ENCODE results near the gene CLMN. TPM values are rescaled to one million over a fixed set of nuclear protein-coding genes. Genes with fewer than 3 reads are reported as not detected.

CLMN gene
- total RNA-seq, 2 donors from 2014 or later = 2.5 to 3.0 TPM

DNA sequence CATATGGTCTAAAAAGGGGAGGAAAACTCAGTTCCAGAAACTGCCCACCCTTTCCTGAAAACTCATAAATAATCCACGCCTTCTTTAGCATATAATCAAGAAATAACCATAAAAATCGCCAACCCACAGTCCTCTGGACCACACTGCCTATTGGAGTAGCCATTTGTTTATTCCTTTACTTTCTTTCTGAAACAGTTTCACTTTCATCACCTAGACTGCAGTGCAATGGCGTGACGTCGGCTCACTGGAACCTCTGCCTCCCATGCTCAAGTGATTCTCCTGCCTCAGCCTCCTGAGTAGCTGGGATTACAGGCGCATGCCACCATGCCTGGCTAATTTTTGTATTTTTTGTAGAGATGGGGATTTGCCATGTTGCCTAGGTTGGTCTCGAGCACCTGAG lies 44.2 kb downstream of the CLMN start:
- H3K36me3 Mint-ChIP-seq (ENCODE audit: insufficient read depth in 2 of 2) = no peaks in the 10 kb centered on the region
- DNase-seq = no peak
- no peak overlapping the region for H3K27ac Mint-ChIP-seq
- no peaks in the 10 kb centered on the region for H3K4me1 Mint-ChIP-seq (ENCODE audit: low read depth)
- no peaks in the 10 kb centered on the region for H3K9me3 Mint-ChIP-seq
- ATAC-seq (replicated peaks in 1 of 2) = no peak
- H3K4me3 Mint-ChIP-seq = no peak overlapping the region
- peaks cover 24% of the 10 kb centered on the region for H3K27me3 Mint-ChIP-seq (ENCODE audit: low read depth)

GRCh38 chr14:95274874-95275273 lies 44.8 kb downstream of the CLMN start:
- DNase-seq (no peak), ATAC-seq (replicated peaks in 1 of 2) (no peak)
- H3K36me3 Mint-ChIP-seq (ENCODE audit: insufficient read depth in 2 of 2) = no peaks in the 10 kb centered on the region
- H3K4me1 Mint-ChIP-seq (ENCODE audit: low read depth) = no peaks in the 10 kb centered on the region
- no peaks in the 10 kb centered on the region for H3K9me3 Mint-ChIP-seq
- H3K4me3 Mint-ChIP-seq = no peak overlapping the region
- H3K27me3 Mint-ChIP-seq (ENCODE audit: low read depth) = peaks cover 24% of the 10 kb centered on the region
- no peak overlapping the region for H3K27ac Mint-ChIP-seq

- no peaks in the 10 kb centered on the region for H3K4me1 Mint-ChIP-seq (ENCODE audit: low read depth)
- no peak overlapping the region for H3K4me3 Mint-ChIP-seq
- no peak overlapping the region for H3K27ac Mint-ChIP-seq
- H3K27me3 Mint-ChIP-seq (ENCODE audit: low read depth) = peaks cover 24% of the 10 kb centered on the region
- ATAC-seq (replicated peaks in 1 of 2) (no peak), DNase-seq (no peak)
- H3K9me3 Mint-ChIP-seq = no peaks in the 10 kb centered on the region
- H3K36me3 Mint-ChIP-seq (ENCODE audit: insufficient read depth in 2 of 2) = no peaks in the 10 kb centered on the region
These were observed 45.4 kb downstream of the CLMN start for GRCh38 chr14:95274279-95274678.

DNA sequence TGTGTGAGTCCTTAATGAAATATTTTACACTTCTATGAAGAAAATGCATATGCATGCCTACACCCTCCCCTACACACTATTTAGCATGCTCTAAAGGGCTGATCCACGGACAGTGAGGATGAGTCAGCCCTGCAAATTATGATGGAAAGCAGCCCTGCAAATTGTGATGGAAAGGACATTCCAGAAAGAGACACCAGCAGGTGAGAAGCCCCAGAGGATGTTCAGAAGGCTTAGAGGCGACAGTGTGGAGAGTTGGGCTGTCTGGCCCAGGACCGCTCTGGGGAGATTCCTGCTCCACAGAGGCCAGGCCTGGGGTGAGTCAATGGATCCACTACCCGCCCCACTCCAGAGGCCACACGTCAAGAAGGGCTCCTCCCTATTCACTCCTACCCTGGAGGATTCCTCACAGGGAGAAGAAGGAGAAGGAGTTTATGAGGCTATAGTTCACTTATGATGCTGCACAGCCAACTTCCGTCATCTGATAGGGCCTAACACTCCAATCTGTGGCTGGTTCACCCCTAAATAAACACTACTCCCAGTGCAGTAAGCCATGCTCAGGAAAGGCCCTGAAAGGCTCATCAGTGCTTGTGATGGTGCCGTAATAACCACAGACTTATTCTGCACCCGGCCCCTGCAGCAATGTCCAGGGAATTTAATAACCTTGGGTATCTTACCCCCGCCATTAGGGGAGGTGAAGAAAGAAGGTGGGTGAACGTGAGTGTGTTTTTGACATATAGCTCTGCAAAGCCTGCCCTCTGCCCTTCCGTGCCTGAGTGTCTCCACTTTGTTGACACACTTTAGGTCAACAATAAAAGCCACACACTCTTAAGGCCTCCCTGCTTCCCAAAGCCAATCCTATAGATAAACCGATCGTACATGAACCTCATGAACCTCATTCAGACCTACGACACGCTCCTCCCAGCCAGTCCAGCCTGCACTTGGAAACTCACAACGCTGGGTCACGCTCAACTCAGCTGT lies 46.4 kb downstream of the CLMN start:
- Mint-ChIP-seq H3K36me3 (ENCODE audit: insufficient read depth in 2 of 2) (no peaks in the 10 kb centered on the region), H3K4me1 (ENCODE audit: low read depth) (peaks cover 2% of the 10 kb centered on the region), H3K27me3 (ENCODE audit: low read depth) (peaks cover 24% of the 10 kb centered on the region), H3K9me3 (no peaks in the 10 kb centered on the region), H3K4me3 (no peak overlapping the region), H3K27ac (no peak overlapping the region)
- ATAC-seq (replicated peaks in 1 of 2) (no peak), DNase-seq (no peak)

DNA sequence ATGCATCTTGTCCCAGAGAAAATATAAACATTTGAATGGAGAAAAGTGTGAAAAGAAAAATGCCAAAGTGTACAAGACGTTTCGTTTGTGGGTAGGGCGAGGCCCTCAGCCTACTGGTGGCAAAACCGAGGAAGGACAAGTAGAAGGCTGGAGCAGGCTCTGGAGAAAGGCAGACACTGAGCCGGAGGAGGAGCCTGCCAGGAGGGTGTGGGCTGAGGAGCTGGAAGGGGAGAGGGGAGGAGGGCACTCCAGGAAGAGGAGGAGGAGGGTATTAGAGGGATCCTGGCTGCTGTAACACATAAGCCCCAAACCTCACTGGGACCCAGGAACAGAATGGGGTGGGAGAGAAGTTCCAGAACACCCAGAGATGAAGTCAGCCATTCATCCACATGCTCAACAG lies 47.7 kb downstream of the CLMN start:
- Mint-ChIP-seq H3K27me3 (ENCODE audit: low read depth) (peaks cover 24% of the 10 kb centered on the region), H3K27ac (no peak overlapping the region), H3K4me3 (no peak overlapping the region), H3K4me1 (ENCODE audit: low read depth) (peaks cover 15% of the 10 kb centered on the region), H3K36me3 (ENCODE audit: insufficient read depth in 2 of 2) (no peaks in the 10 kb centered on the region), H3K9me3 (peaks cover 0 to 2% of the 10 kb centered on the region in 2 donors)
- ATAC-seq (replicated peaks in 1 of 2) = no peak
- no peak for DNase-seq

DNA sequence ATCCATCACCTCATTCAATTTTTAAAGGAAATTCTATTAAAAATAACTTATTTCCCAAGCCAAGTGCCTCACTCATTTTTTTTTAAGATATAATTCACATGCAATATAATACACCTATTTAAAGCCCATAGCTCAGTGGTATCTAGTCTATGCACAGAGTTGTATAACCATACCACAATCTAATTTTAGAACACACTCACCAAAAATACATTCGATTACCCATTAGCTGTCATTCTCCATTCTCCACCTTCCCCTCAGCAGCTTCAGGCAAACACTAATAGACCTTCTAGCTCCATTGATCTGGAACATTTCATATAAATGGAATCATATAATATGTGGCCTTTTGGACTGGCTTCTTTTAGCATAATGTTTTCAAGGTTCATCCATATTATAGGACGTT lies 49.5 kb downstream of the CLMN start:
- DNase-seq (no peak), ATAC-seq (replicated peaks in 1 of 2) (no peak)
- Mint-ChIP-seq H3K9me3 (peaks cover 0 to 2% of the 10 kb centered on the region in 2 donors), H3K27ac (no peak overlapping the region), H3K4me3 (no peak overlapping the region), H3K4me1 (ENCODE audit: low read depth) (peaks cover 33% of the 10 kb centered on the region), H3K27me3 (ENCODE audit: low read depth) (peaks cover 17% of the 10 kb centered on the region), H3K36me3 (ENCODE audit: insufficient read depth in 2 of 2) (no peaks in the 10 kb centered on the region)

GRCh38 chr14:95269493-95269892 lies 50.2 kb downstream of the CLMN start:
- peaks cover 40% of the 10 kb centered on the region for H3K4me1 Mint-ChIP-seq (ENCODE audit: low read depth)
- ATAC-seq (replicated peaks in 1 of 2) = no peak
- DNase-seq = no peak
- peaks cover 17% of the 10 kb centered on the region for H3K27me3 Mint-ChIP-seq (ENCODE audit: low read depth)
- H3K36me3 Mint-ChIP-seq (ENCODE audit: insufficient read depth in 2 of 2) = no peaks in the 10 kb centered on the region
- no peak overlapping the region for H3K27ac Mint-ChIP-seq
- peaks cover 0 to 2% of the 10 kb centered on the region in 2 donors for H3K9me3 Mint-ChIP-seq
- no peak overlapping the region for H3K4me3 Mint-ChIP-seq

DNA sequence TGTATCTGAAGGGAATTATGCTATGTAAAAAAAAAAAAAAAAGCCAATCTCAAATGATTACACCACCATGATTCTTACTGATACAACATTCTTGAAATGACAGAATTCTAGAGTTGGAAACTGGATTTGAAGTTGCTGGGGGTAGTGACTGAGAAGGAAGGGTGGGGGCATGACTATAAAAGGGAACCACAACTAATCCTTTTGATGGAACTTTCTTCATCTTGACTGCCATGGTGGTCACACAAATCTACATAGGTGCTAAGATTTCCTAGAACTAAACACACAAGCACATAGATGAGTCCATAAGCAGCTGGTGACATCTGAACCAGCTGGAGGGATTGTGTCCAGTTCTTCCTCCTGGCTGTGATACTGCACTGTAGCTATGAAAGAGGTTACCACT lies 51.4 kb downstream of the CLMN start:
- Mint-ChIP-seq H3K4me1 (ENCODE audit: low read depth) (peaks cover 45% of the 10 kb centered on the region), H3K36me3 (ENCODE audit: insufficient read depth in 2 of 2) (no peaks in the 10 kb centered on the region), H3K4me3 (peak overlapping the region in 1 of 2 donors; percentile 5), H3K27ac (no peak overlapping the region), H3K27me3 (ENCODE audit: low read depth) (peaks cover 8% of the 10 kb centered on the region), H3K9me3 (peaks cover 0 to 2% of the 10 kb centered on the region in 2 donors)
- ATAC-seq (replicated peaks in 1 of 2) (peak; percentile 61 to 62), DNase-seq (peak; percentile 31 to 32)

DNA sequence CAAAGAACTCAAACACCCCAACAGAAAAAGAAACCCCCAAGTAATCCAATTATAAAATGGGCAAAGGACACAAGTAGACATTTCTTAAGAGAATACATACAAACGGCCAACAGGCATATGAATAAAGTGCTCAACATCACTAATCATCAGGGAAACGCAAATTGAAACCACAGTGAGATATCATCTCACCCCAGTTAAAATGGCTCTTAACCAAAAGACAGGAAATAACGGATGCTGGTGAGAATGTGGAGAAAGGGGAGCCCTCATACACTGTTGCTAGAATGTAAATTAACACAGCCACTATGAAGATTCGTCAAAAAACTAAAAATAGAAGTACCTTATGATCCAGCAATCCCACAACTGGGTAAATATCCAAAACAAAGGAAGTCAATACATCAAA lies 52.4 kb downstream of the CLMN start:
- no peaks in the 10 kb centered on the region for H3K36me3 Mint-ChIP-seq (ENCODE audit: insufficient read depth in 2 of 2)
- H3K9me3 Mint-ChIP-seq = peaks cover 0 to 2% of the 10 kb centered on the region in 2 donors
- peak overlapping the region; percentile 13 to 19 for H3K4me3 Mint-ChIP-seq
- DNase-seq = peak; percentile 15 to 18
- peak; percentile 9 to 23 for ATAC-seq (replicated peaks in 1 of 2)
- peaks cover 8% of the 10 kb centered on the region for H3K27me3 Mint-ChIP-seq (ENCODE audit: low read depth)
- H3K27ac Mint-ChIP-seq = peak overlapping the region; percentile 19
- H3K4me1 Mint-ChIP-seq (ENCODE audit: low read depth) = peaks cover 45% of the 10 kb centered on the region

GRCh38 chr14:95265106-95266094 lies 54.3 kb downstream of the CLMN start:
- Mint-ChIP-seq H3K9me3 (peaks cover 0 to 2% of the 10 kb centered on the region in 2 donors), H3K27ac (peak overlapping the region; percentile 66), H3K4me1 (ENCODE audit: low read depth) (peaks cover 45% of the 10 kb centered on the region), H3K36me3 (ENCODE audit: insufficient read depth in 2 of 2) (peaks cover 0 to 1% of the 10 kb centered on the region in 2 donors), H3K4me3 (peak overlapping the region; percentile 61 to 71), H3K27me3 (ENCODE audit: low read depth) (no peaks in the 10 kb centered on the region)
- DNase-seq (peak; percentile 71 to 75), ATAC-seq (replicated peaks in 1 of 2) (peak; percentile 83 to 84)

GRCh38 chr14:95264271-95264973 lies 55.3 kb downstream of the CLMN start:
- H3K4me3 Mint-ChIP-seq = peak overlapping the region in 1 of 2 donors; percentile 61
- peaks cover 0 to 1% of the 10 kb centered on the region in 2 donors for H3K36me3 Mint-ChIP-seq (ENCODE audit: insufficient read depth in 2 of 2)
- peaks cover 0 to 2% of the 10 kb centered on the region in 2 donors for H3K9me3 Mint-ChIP-seq
- DNase-seq = no peak
- H3K27me3 Mint-ChIP-seq (ENCODE audit: low read depth) = no peaks in the 10 kb centered on the region
- H3K4me1 Mint-ChIP-seq (ENCODE audit: low read depth) = peaks cover 45% of the 10 kb centered on the region
- no peak overlapping the region for H3K27ac Mint-ChIP-seq
- ATAC-seq (replicated peaks in 1 of 2) = no peak

GRCh38 chr14:95263527-95264231 lies 56.0 kb downstream of the CLMN start:
- no peak overlapping the region for H3K4me3 Mint-ChIP-seq
- peaks cover 45% of the 10 kb centered on the region for H3K4me1 Mint-ChIP-seq (ENCODE audit: low read depth)
- peaks cover 0 to 1% of the 10 kb centered on the region in 2 donors for H3K36me3 Mint-ChIP-seq (ENCODE audit: insufficient read depth in 2 of 2)
- no peak overlapping the region for H3K27ac Mint-ChIP-seq
- no peak for ATAC-seq (replicated peaks in 1 of 2)
- peaks cover 0 to 2% of the 10 kb centered on the region in 2 donors for H3K9me3 Mint-ChIP-seq
- no peak for DNase-seq
- no peaks in the 10 kb centered on the region for H3K27me3 Mint-ChIP-seq (ENCODE audit: low read depth)

Data from activated T-cell treated with anti-CD3 and anti-CD28 coated beads, Interleukin-2, amount 50 U/mL, for 72 hours (primary cell).